ENCODE data around the gene TPST2. TPM values are rescaled to one million over a fixed set of nuclear protein-coding genes. Genes with fewer than 3 reads are reported as not detected.

The TPST2 gene
- total and polyA plus RNA-seq, 3 donors from 2014 or later, result 32.8 to 218 (median 169) TPM

DNA sequence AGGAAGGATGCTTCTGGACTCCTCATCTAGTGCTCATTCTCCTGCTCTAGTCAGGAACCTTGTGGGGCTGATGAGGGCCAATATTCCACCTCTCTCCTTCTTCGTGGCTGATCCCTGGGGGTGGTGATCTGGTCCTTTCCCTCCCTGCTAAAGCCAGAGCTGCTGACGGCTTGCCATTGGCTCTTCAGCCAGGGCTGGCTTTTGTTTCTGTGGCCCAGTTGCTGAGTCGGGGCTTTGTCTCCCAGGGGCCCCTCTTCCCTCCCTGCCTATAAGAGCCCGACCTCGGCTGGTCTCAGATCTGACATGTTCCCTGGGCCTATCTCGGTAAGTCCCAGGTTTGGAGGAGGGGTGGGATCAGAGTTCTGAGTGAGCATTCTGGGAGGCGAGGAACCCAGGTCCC is 31.7 kb upstream of the TPST2 start, which contains the start of gene CRYBA4:
TSS of gene CRYBA4 (plus strand) at position 301 of the 400 bp plus-strand sequence. CDS start 634 bp downstream, outside the sequence.
- no peaks in the 10 kb centered on the region for H3K27me3 ChIP-seq
- no peak for TF ChIP-seq POLR2A (IDR thresholded peaks at IDR 0.05)
- TF ChIP-seq, protein P1, sequence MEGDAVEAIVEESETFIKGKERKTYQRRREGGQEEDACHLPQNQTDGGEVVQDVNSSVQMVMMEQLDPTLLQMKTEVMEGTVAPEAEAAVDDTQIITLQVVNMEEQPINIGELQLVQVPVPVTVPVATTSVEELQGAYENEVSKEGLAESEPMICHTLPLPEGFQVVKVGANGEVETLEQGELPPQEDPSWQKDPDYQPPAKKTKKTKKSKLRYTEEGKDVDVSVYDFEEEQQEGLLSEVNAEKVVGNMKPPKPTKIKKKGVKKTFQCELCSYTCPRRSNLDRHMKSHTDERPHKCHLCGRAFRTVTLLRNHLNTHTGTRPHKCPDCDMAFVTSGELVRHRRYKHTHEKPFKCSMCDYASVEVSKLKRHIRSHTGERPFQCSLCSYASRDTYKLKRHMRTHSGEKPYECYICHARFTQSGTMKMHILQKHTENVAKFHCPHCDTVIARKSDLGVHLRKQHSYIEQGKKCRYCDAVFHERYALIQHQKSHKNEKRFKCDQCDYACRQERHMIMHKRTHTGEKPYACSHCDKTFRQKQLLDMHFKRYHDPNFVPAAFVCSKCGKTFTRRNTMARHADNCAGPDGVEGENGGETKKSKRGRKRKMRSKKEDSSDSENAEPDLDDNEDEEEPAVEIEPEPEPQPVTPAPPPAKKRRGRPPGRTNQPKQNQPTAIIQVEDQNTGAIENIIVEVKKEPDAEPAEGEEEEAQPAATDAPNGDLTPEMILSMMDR (IDR thresholded peaks at IDR 0.05), result no peak
- intact Hi-C loops (cut with DNase I; ENCODE audit: low total_unique reads), result no loop called here
- H3K36me3 ChIP-seq (ENCODE audit: low read depth, missing control alignments), result no peaks in the 10 kb centered on the region
- no peak within 1 kb of the TSS for H3K27ac ChIP-seq
- WGBS, 2 donors, result 71 to 84% methylated on average over 7 of the region's 7 CpGs
- peaks cover 6% of the 10 kb centered on the region for H3K4me1 ChIP-seq
- no peak within 1 kb of the TSS for H3K4me3 ChIP-seq
- H3K9me3 ChIP-seq, result no peaks in the 10 kb centered on the region
- DNase-seq, result no peak

- no peaks in the 10 kb centered on the region for H3K9me3 ChIP-seq
- TF ChIP-seq, protein P1 (IDR thresholded peaks at IDR 0.05), result no peak
- TF ChIP-seq POLR2A (IDR thresholded peaks at IDR 0.05), result no peak
- H3K4me1 ChIP-seq, result peaks cover 6% of the 10 kb centered on the region
- H3K27me3 ChIP-seq, result no peaks in the 10 kb centered on the region
- WGBS, 2 donors, result 68 to 84% methylated on average over 2 of the region's 2 CpGs
- H3K27ac ChIP-seq, result no peak overlapping the region
- no peaks in the 10 kb centered on the region for H3K36me3 ChIP-seq (ENCODE audit: low read depth, missing control alignments)
- no peak for DNase-seq
- intact Hi-C loops (cut with DNase I; ENCODE audit: low total_unique reads), result no loop called here
- no peak overlapping the region for H3K4me3 ChIP-seq
Measured at GRCh38 chr22:26620197-26620596, 30.3 kb upstream of the TPST2 start.

DNA sequence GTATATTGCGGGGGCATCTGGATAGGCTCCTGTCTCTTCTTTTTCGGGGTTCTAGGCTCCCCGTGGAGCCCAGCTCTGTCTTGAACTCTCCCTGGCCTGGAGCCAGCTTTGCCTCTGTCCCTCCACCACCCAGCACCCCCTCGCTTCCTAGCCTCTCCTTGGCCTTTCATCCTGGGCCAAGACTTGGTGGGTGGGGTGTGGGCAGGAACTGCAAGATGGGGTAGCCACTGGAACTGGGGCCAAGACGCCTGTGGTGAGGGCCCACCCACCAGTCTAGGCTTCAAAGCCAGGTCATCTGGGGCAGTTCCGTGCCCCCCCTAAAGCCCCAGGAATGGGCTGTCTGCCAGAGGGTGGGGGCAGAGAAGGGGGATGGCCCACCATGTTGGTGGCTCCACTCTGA is 29.6 kb upstream of the TPST2 start:
- intact Hi-C loops (cut with DNase I; ENCODE audit: low total_unique reads), result no loop called here
- DNase-seq, result no peak
- no peaks in the 10 kb centered on the region for H3K27me3 ChIP-seq
- 45 to 62% methylated on average over 6 of the region's 6 CpGs for WGBS, 2 donors
- no peak overlapping the region for H3K27ac ChIP-seq
- no peaks in the 10 kb centered on the region for H3K36me3 ChIP-seq (ENCODE audit: low read depth, missing control alignments)
- H3K4me3 ChIP-seq, result no peak overlapping the region
- no peaks in the 10 kb centered on the region for H3K9me3 ChIP-seq
- TF ChIP-seq, protein P1 (IDR thresholded peaks at IDR 0.05), result no peak
- TF ChIP-seq POLR2A (IDR thresholded peaks at IDR 0.05), result no peak
- H3K4me1 ChIP-seq, result peaks cover 6% of the 10 kb centered on the region

GRCh38 chr22:26618455-26618854 is 28.5 kb upstream of the TPST2 start:
- TF ChIP-seq POLR2A (IDR thresholded peaks at IDR 0.05), result no peak
- TF ChIP-seq, protein P1 (IDR thresholded peaks at IDR 0.05), result no peak
- H3K4me1 ChIP-seq, result peaks cover 6% of the 10 kb centered on the region
- no peaks in the 10 kb centered on the region for H3K36me3 ChIP-seq (ENCODE audit: low read depth, missing control alignments)
- H3K27me3 ChIP-seq, result no peaks in the 10 kb centered on the region
- DNase-seq, result no peak
- no peaks in the 10 kb centered on the region for H3K9me3 ChIP-seq
- WGBS, 2 donors, result 73 to 88% methylated on average over 8 of the region's 8 CpGs
- intact Hi-C loops (cut with DNase I; ENCODE audit: low total_unique reads), result no loop called here
- H3K4me3 ChIP-seq, result no peak overlapping the region
- H3K27ac ChIP-seq, result no peak overlapping the region

All from testis (tissue), 3 donors.